NCI-H2107 (cell line): Measurements from ENCODE around the gene GAS5.
"Not testable (repeated sequence)": the region's sequence is repeated elsewhere in the genome, so short reads cannot be mapped to it uniquely, and the experiment has no call there.

Source experiments
- DNase-seq: peaks from one replicate; lab custom pipeline; 2025; lab: John Stamatoyannopoulos, UW

GAS5 gene

DNA sequence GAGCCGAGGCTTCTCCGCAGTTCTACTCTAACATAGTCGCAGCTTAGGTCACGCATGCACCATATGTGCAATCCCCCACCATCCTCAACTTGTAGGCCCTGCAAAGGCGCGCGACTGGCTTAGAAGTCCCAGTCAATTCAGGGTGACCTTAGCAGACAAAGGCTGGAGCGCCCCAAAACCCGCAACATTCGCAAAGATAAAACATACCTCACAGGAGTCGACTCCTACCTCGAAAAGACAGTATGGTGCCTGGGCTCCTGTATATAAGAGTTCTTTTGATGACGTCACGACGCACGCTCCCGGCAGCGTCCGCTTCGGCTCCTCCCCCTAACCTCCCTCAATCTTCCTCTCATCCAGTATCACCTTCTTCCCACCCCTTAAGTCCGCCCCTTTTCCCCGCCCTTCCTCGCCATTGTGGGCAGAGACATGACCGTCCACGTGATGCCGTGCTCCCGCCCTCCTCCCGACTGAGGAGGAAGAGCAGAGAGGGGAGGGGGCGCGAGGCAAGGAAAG lies at the start of gene GAS5:
GAS5 (minus strand) TSS at position 237 of the 513 bp plus-strand sequence.
- DNase-seq, result peak; percentile 97

DNA sequence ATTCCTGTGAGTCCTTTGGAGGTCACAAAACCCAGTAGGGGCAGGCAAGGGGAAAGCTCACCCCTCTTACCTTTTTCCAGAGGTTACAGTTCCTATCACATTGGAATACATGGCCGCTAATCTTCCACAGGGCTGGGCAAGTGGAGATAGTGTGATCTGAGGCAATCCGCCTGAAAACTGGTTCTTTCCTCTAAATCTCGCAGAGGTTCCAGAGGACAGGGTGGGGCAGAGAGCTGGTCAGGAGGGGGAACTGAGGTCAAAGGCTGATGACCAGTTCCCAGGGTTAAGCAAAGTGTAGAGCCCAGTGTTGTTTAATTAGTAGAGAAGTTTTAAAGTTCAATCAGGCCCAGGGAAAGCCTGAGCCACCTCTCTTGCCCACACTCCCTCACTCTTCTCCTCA lies 49.4 kb upstream of the GAS5 start, which contains the start of gene SERPINC1:
SERPINC1 (minus strand) TSS at position 179 of the 400 bp plus-strand sequence; CDS start at position 111, 68 bp downstream.
- no peak for DNase-seq

DNA sequence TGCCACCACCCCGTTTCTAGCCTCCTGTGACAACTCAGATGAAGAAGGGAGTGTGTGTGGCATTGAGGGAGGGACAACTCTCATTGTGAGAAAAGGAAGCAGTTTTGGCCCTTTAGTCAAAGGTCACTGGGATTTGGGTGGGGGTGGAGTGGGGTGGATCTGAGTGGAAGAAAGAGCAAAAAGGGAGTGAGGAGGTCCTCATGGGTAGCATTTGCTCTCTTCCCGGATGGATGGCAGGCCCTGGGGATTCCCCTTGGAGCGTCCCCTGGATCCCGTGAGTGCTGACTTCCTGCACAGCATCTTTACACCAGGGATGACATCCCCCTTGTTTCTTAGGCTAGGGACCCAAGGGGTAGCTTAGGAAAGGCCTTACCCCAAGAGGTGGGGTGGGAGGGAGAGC lies 48.9 kb upstream of the GAS5 start:
- no peak for DNase-seq

DNA sequence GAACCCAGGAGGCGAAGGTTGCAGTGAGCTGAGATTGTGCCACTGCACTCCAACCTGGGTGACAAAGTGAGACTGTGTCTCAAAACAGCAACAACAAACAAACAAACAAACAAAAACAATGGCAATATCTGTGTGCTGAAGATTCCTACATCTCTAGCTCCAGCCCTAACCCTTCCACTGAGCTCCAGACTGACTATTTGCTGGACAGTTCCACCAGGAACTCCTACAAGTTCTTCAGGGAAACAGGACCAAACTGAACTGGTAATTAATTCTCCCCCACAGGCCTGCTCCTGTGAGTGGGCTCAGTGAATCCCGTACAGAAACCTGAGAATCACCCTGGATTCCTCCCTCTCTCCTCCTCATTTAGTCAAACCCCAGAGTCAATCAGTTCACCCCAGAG lies 47.8 kb upstream of the GAS5 start:
- DNase-seq, result no peak

- no peak for DNase-seq
These were observed 46.6 kb upstream of the GAS5 start for GRCh38 chr1:173914366-173914871.

GRCh38 chr1:173913111-173913510 lies 45.3 kb upstream of the GAS5 start:
- DNase-seq, result no peak

DNA sequence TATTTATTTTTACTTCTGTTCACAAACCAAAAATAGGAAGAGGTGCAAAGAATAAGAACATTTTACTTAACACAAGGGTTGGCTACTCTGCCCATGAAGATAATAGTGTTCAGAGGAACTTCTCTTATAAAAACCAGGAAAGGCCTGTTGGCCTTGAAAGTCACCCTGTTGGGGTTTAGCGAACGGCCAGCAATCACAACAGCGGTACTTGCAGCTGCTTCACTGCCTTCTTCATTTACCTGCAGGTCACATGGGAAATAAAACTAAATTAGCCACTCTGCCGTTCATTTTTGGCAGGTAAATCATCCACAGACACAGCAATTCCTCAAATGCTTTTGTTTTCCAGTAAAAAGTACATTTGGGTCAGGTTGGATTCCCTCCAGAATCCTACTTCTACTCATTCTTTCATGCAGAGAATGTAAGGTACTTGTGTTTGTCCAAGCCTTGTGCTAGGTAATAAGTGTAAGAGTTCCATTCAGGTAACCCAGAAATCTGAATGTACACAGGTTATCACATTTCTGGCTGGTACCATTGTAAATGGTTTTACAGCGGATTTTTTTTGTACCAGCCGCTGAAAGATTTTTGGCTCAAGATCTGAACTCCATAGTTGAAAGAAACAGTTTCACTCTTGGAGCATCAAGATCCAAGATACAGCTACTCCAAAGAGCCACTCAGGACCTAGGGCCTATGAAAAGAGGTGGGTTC lies 36.2 kb upstream of the GAS5 start:
- DNase-seq, result no peak

- DNase-seq, result no peak
These were observed 33.2 kb upstream of the GAS5 start for GRCh38 chr1:173900992-173901391.

DNA sequence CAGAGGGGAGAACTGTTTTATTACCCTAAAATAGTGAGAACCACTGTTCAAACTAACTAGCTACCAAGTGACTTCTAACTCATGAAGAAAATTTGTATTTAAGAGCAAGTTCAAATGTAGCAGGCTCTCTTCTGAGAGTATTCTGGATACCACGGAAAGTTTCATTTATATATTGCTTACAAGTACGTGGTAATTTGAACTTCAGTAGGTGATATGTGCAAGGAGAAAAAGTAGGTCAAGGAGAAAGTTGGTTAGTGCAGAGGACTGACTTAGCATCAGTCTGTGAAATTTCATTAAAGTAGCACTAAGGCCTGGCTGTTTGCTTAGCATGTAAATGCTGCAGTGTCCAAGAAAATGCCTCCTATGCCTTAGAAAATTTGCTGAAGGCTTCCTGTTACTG lies 32.6 kb upstream of the GAS5 start:
- DNase-seq, result no peak

- no peak for DNase-seq
These were observed 26.4 kb upstream of the GAS5 start for GRCh38 chr1:173894189-173894588.

GRCh38 chr1:173893611-173894010 lies 25.8 kb upstream of the GAS5 start:
- DNase-seq, result no peak

DNA sequence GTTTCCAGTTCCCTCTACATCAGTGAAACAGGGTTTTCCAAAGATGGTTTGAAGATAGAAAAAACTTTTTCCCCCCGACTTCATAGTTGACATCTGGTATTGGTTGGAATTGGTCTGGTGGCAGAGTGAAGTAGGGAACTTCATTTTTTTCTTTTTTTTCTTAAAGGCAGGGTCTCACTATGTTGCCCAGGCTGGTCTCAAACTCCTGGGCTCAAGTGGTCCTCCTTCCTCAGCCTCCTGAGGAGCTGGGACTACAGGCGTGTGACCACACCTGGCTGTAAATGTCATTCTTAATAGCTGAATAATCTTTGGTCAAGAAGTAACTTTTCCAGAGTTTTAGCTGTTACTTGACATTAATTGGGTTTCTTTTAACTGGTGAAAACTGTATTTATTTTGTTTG lies 22.1 kb upstream of the GAS5 start:
- DNase-seq, result no peak

GRCh38 chr1:173888749-173889148 lies 21.0 kb upstream of the GAS5 start:
- DNase-seq, result no peak

GRCh38 chr1:173887627-173888026 lies 19.8 kb upstream of the GAS5 start:
- no peak for DNase-seq

- no peak for DNase-seq
These were observed 19.2 kb upstream of the GAS5 start for GRCh38 chr1:173886746-173887611.

DNA sequence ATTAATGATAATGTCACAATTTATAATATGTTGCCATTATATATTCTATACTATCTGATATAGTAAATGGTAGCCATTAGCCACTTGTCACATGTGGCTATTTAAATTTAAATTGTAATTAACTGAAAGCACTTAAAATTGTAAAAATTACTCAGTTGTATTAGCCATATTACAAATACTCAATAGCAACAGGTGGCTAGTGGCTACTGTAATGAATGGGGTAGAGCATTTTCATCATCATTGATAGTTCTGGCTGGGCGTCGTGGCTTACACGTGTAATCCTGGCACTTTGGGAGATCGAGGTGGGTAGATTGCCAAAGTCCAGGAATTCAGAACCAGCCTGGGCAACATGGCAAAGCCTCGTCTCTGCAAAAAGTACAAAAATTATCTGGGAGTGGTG lies 16.9 kb upstream of the GAS5 start:
- no peak for DNase-seq

DNA sequence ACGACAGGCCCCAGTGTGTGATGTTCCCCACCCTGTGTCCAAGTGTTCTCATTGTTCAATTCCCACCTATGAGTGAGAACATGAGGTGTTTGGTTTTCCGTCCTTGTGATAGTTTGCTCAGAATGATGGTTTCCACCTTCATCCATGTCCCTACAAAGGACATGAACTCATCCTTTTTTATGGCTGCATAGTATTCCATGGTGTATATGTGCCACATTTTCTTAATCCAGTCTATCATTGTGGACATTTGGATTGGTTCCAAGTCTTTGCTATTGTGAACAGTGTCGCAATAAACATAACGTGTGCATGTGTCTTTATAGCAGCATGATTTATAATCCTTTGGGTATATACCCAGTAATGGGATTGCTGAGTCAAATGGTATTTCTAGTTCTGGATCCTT lies 13.3 kb upstream of the GAS5 start:
- DNase-seq, result not testable (repeated sequence)

GRCh38 chr1:173878251-173878650 lies 10.5 kb upstream of the GAS5 start:
- no peak for DNase-seq

DNA sequence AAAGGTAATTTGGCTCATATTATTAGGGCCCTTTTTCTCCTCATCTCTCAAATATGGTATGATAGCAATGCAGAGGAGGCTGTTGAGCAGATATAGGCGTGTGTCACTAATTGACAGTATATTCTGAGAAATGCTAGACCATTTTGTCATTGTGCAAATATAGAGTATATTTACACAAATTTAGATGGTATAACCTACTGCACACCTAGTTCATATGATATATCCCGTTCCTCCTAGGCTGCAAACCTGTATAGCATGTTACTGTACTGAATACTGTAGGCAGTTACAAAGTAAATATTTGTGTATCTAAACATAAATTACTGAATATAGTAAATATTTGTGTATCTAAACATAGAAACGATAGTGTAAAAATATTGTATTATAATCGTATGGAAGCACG lies 8.9 kb upstream of the GAS5 start:
- no peak for DNase-seq

GRCh38 chr1:173871500-173871899 lies 3.7 kb upstream of the GAS5 start:
- DNase-seq, result no peak

DNA sequence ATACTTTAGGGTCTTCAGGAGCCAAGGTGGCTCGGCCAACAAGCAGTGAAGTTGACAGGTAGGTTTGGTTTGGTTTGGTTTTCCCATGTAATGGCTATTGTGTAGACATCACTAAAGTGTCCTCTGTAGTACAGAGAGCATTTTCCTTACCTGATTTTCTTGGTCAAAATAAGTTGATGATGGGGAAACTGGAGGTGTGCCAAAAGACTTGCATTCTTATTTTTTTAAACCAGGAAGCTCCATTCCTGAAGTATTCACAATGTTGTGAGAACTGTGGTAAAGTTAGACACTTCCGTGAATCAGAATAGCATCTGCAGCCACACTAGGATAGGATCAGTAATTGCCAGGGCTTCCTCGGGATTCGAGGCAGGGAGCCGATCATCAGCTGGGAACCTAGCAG lies 3.3 kb upstream of the GAS5 start:
- no peak for DNase-seq

DNA sequence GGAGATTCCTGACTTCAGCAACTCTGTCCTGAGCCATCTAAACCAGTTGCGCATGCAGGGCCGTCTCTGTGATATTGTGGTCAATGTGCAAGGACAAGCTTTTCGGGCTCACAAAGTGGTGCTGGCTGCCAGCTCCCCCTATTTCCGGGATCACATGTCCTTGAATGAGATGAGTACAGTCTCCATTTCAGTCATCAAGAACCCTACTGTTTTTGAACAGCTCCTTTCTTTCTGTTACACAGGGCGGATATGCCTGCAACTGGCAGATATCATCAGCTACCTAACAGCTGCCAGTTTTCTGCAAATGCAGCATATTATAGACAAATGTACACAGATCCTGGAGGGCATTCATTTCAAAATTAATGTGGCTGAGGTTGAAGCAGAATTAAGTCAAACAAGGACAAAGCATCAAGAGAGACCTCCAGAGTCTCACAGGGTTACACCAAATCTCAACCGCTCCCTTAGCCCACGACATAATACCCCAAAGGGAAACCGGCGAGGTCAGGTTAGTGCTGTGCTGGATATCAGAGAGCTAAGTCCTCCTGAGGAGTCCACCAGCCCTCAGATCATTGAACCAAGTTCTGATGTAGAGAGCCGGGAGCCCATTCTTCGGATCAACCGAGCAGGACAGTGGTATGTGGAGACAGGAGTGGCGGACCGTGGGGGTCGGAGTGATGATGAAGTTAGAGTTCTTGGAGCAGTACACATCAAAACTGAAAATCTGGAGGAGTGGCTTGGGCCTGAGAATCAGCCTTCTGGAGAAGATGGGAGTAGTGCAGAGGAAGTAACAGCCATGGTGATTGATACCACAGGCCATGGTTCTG lies 2.7 kb upstream of the GAS5 start:
- DNase-seq, result no peak
